GM21423 (cell line): ENCODE measurements around the gene GDI1.
A peak's percentile ranks its signal among the peaks of the same experiment; 100 is the strongest.
"Not testable (repeated sequence)": the region's sequence is repeated elsewhere in the genome, so short reads cannot be mapped to it uniquely, and the experiment has no call there.

Experiments
- ATAC-seq: cut with Tn5 transposase; IDR thresholded peaks from one replicate; pipeline ENCODE4 v1.9.1; 2021; ENCODE audit warnings: mild to moderate bottlenecking, moderate library complexity; ENCODE audit not compliant: unreplicated experiment

The GDI1 gene

GRCh38 chrX:154436983-154437752 lies at the start of gene GDI1:
GDI1 (plus strand) TSS chrX:154437154; CDS start chrX:154437255, 101 bp downstream.
- peak; percentile 33 for ATAC-seq

- ATAC-seq: peak; percentile 35
These were observed 48.9 kb upstream of the GDI1 start for GRCh38 chrX:154388094-154388493.

GRCh38 chrX:154388649-154389048 lies 48.3 kb upstream of the GDI1 start:
- peak; percentile 18 for ATAC-seq

DNA sequence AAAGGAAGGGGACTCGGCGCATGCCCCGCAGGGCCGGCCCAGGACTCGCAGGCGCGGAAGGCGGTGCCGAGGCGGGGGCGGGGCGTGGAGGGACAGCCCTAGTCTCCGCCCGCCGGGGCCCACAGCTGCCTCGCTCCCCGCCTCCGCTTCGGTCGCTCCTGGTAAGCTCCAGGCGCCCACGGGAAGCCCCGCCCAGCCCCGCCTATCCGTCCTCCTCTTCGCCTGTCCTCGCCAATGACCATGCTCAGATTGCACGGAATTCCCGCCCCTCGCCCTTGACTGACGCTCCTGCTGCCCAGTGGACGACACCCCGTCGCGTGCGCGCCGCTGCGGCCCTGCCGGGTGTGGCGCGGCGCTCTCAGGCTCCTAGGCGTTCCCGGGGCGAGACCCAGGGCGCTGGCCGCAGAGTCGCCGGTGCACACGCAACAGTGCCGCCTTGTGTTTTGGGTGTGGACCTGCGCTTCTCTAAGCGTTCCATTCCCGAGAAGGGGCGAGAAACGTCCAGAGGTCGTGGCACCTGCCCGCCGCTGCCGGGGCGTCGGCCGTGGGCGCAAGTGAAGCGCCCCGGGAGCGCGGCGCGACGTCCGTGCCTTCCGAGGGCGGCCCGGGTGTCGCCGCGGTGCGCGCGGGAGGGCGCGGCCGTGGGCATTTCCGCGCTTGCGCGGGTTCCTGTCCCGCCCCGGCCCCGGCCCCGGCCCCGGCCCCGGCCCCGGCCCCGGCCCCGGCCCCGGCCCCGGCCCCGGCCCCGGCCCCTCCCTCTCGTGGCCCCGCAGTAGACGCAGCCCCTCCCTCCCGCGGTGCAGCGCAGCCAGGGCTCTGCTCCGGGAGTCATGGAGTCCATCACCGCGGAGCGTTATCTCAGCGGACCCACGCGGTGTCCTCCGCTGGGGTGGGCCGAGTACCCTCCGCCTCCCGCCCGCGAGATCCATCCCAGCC lies 46.9 kb upstream of the GDI1 start:
- ATAC-seq: peak; percentile 68

DNA sequence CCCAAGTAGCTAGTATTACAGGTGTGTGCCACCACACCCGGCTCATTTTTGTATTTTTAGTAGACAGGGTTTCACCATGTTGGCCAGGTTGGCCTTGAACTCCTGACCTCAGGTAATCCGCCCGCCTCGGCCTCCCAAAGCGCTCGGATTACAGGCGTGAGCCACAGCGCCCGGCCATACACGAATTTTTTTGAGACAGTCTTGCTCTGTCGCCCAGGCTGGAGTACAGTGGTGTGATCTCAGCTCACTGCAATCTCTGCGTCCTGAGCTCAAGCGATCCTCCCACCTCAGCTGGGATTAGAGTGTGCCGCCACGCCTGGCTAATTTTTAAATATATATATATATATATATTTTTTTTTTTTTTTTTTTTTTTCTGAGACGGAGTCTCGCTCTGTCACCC lies 40.6 kb upstream of the GDI1 start:
- not testable (repeated sequence) for ATAC-seq

DNA sequence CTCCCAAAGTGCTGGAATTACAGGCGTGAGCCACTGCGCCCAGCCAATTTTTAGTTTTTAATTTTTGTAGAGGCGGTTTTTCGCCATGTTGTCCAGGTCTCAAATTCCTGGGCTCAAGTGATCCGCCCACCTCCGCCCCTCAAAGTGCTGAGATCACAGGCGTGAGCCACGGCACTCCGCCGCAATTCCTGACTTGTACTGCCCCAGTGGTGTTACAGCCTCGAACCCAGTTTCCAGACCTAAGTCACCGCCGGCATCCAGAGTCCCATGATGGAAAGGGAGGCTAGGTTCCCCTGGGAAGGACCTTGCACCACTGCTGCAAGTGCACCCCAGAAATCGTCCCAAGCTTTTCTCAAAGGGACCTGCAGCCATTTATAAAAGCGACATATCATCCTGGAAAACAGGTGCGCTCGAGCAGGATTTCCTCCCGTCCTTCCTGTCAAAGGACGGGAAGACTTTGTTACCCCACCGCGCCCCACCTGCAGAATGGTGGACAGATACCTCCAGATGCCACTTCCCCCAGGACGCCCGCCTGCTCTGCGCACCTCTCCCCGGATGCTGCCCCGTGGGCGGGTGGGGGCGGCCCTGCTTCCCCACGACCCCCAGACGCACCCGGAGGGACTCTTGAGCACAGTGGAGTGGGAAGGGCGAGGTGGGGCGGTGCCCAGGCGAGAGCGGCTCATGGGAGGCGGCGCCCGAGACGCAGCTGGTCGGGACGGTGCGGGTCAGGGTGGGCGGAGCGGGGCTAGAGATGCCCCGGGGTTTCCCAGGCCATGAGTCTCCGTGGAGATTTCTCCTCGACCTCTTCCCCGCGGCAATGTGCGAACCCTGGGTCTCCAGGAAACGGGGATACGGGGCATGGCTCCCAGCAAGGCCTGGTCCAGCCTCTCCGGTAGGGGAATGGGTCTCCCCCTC lies 39.7 kb upstream of the GDI1 start:
- ATAC-seq: peak; percentile 45

- peak; percentile 78 for ATAC-seq
These were observed 38.9 kb upstream of the GDI1 start, which contains the start of gene RPL10 for GRCh38 chrX:154397888-154398667. RPL10 (plus strand) TSS chrX:154398377; CDS start chrX:154398520, 143 bp downstream.

- peak; percentile 32 for ATAC-seq
These were observed 38.1 kb upstream of the GDI1 start for GRCh38 chrX:154398668-154399526.

- ATAC-seq: no peak
These were observed 37.2 kb upstream of the GDI1 start for GRCh38 chrX:154399527-154400368.

DNA sequence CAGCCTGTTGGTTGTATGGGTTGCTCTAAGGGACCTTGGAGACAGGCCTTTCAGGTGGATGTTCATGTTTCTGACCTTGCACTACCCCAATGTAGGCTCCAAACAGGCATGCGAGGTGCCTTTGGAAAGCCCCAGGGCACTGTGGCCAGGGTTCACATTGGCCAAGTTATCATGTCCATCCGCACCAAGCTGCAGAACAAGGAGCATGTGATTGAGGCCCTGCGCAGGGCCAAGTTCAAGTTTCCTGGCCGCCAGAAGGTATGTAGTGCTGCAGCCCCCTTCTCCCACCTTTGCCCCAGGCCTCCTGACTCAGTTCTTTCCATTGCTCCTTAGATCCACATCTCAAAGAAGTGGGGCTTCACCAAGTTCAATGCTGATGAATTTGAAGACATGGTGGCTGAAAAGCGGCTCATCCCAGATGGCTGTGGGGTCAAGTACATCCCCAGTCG lies 36.6 kb upstream of the GDI1 start:
- ATAC-seq: not testable (repeated sequence)

GRCh38 chrX:154401045-154401799 lies 35.7 kb upstream of the GDI1 start:
- no peak for ATAC-seq

- ATAC-seq: no peak
These were observed 34.9 kb upstream of the GDI1 start for GRCh38 chrX:154401918-154402621.

- ATAC-seq: no peak
These were observed 34.3 kb upstream of the GDI1 start for GRCh38 chrX:154402622-154403127.

- ATAC-seq: no peak
These were observed 33.8 kb upstream of the GDI1 start for GRCh38 chrX:154403192-154403591.

- no peak for ATAC-seq
These were observed 33.1 kb upstream of the GDI1 start for GRCh38 chrX:154403858-154404257.

DNA sequence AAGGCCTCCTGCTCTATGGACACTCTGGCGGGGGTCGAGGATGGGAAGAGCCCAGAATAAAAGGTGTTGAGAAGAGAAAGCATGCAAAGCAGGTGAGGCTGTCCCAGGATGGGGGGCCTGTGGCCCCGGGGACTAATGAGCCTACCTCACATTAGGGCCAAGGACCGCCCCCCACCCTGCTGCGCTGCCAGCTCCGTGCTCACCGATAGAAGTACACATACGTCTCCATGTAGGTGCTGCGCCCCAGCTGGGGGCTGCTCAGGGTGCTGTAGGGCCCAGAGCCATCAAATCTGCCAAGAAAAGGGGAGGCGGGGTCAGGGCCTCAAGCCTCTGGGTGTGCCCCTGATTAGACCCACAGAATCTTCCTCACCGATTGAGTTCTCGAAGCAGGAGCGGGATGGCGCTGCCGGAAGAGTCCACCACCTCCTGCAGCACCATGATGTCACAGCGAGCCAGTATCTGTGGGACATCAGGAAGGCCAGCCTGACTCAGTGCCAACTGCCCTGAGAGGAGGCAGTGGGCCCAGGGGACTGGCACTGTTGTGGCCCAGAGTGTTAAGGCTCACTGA lies 32.2 kb upstream of the GDI1 start:
- ATAC-seq: no peak
